ENCODE measurements around the gene MAP3K14. TPM values are rescaled to one million over a fixed set of nuclear protein-coding genes. Genes with fewer than 3 reads are reported as not detected.

Gene MAP3K14
- total RNA-seq, 1 experiment from 2014 or later: 7.8 TPM

GRCh38 chr17:45294506-45294905 lies 22.3 kb downstream of the MAP3K14 start:
- no peak overlapping the region for H3K14ac ChIP-seq (ENCODE audit: insufficient read depth, low read length)
- Mint-ChIP-seq H3K4me1 (peaks cover 9 to 17% of the 10 kb centered on the region in 2 experiments), H3K4me3 (no peak overlapping the region), H3K9me3 (no peaks in the 10 kb centered on the region), H3K27ac (no peak overlapping the region), H3K27me3 (ENCODE audit: low read depth) (no peaks in the 10 kb centered on the region), H3K36me3 (ENCODE audit: insufficient read depth in 1 of 3, low read depth in 3 of 3) (peaks cover 5 to 10% (median 8%) of the 10 kb centered on the region in 3 experiments; a peak in 6 of 7 replicates)
- H2BK15ac ChIP-seq (ENCODE audit: low read depth, low read length): no peak overlapping the region
- no peaks in the 10 kb centered on the region for H4K20me1 ChIP-seq (ENCODE audit: control insufficient read depth, insufficient read depth, insufficient read length)
- H3K9me3 ChIP-seq (ENCODE audit: control insufficient read depth, low read depth, low read length): no peaks in the 10 kb centered on the region
- no peak overlapping the region for H2BK12ac ChIP-seq (ENCODE audit: insufficient read length, low read depth, low read length)
- H3K27ac ChIP-seq (ENCODE audit: insufficient read length, low read depth, low read length): no peak overlapping the region
- H4K8ac ChIP-seq (replicated peaks; ENCODE audit: insufficient read length, low read depth, low read length): no peak overlapping the region
- H4K91ac ChIP-seq (ENCODE audit: insufficient read length, low read depth, low read length): no peak overlapping the region
- no peak overlapping the region for H3K4me2 ChIP-seq (ENCODE audit: insufficient read depth, insufficient read length, low read length)
- no peak overlapping the region for H3K56ac ChIP-seq (ENCODE audit: insufficient read length, low read depth, low read length)
- no peak overlapping the region for H3T11ph ChIP-seq (ENCODE audit: low read length)
- TF ChIP-seq CTCF (conservative IDR thresholded peaks at IDR 0.05): no peak
- no CpG with 5 or more reads among the region's 3 CpGs for WGBS (ENCODE audit: extremely low coverage, insufficient read length, low lambda C conversion rate)
- H3K27me3 ChIP-seq (ENCODE audit: insufficient read depth, low read length): no peaks in the 10 kb centered on the region
- H3K18ac ChIP-seq (ENCODE audit: insufficient read length, low read depth, low read length): no peak overlapping the region
- no peak overlapping the region for H4K5ac ChIP-seq (ENCODE audit: insufficient read length, low read depth, low read length)
- H2BK120ac ChIP-seq (ENCODE audit: low read depth, low read length, poor library complexity, severe bottlenecking): no peak overlapping the region
- H3K23ac ChIP-seq (ENCODE audit: insufficient read length, low read depth, low read length): no peak overlapping the region
- no peaks in the 10 kb centered on the region for H3K23me2 ChIP-seq (ENCODE audit: insufficient read length, low read depth, low read length, poor library complexity, severe bottlenecking)
- no peaks in the 10 kb centered on the region; the same call in 1 of the 2 replicates for H3K79me2 ChIP-seq (ENCODE audit: insufficient read depth, low read length)
- no peak overlapping the region for H3K4ac ChIP-seq (ENCODE audit: low read depth, low read length)
- H2BK5ac ChIP-seq (ENCODE audit: insufficient read length, low read length): no peak overlapping the region
- H3K79me1 ChIP-seq (ENCODE audit: insufficient read depth, low read depth, low read length, poor library complexity, severe bottlenecking): no peaks in the 10 kb centered on the region
- no peak overlapping the region for H3K9ac ChIP-seq (ENCODE audit: extremely low read depth, insufficient read length, low read length)
- H3K4me1 ChIP-seq (ENCODE audit: insufficient read depth, low read length): no peaks in the 10 kb centered on the region; the same call in 1 of the 2 replicates
- no peak for DNase-seq
- H2AFZ ChIP-seq (ENCODE audit: low read length): no peak overlapping the region
- no peak overlapping the region for H2AK5ac ChIP-seq (ENCODE audit: insufficient read length, low read length)
- H2BK20ac ChIP-seq (ENCODE audit: low read depth, low read length, poor library complexity, severe bottlenecking): no peak overlapping the region
